Stimulated activated CD8-positive, alpha-beta memory T cell treated with anti-CD3 and anti-CD28 coated beads, Interleukin-4, amount 100 ng/mL, for 24 hours (primary cell): Measurements from ENCODE around the gene PDZD7.

ENCODE experiments used
- DNase-seq: peaks from one replicate; pipeline ENCODE4 v3.0.0-alpha.2; 2020; ENCODE audit warnings: low read depth

The PDZD7 gene

DNA sequence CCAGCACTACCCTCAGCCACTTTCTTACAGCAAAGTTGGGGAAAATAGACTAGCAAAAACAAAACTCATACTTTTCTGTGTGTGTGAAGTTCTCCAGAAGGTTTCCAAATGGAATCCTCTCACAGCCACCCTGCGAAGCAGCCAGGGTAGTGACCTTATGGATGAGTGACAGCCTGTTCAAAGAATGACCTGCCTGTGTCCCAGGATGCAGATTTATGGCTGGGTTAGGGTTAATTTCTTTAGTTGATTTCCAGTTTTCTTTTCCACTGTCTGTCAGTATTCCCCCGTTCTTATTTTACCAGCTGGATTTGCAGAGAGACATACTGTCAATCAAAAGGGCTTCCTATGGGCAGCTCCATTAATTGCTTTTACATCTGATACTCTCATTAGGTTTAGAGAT is 64.0 kb downstream of the PDZD7 start:
- DNase-seq = no peak

DNA sequence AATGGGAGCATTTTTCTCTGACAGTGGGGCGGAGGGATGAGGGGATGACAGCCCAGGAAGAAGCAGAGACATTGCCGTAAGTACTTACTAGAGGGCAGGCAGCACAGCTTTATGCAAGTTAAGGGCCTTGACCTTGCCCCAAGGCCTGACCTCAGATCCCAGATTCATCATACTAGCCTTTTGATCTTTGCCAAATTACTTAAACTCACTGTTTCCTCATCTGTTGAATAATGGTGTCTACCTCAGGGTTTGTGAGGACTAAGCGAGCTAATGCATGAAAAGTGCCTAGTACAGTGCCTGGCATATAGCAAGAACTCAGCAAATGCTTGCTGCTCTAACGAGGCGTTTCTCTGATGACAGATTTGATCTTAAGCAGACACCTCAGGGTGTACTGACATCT is 65.1 kb downstream of the PDZD7 start:
- no peak for DNase-seq

DNA sequence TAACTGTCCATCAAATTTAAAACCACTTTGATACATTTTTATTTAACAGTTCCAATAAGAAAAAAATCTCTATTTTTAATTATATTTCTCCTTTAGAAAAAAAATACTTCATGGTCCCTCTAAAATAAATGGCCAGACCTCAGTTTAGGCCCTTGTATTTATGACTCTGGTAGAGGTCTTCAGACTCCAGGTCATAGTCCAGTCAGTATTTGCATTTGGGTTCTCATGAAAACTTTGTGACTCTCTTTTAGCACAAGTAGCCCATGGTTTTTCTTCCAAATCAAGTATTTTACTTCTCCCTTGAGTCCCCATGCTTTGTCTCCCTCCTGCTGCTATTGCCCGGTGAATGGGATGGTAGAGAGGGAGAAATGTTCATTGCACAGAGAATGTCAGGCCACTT is 67.1 kb downstream of the PDZD7 start:
- DNase-seq = no peak

DNA sequence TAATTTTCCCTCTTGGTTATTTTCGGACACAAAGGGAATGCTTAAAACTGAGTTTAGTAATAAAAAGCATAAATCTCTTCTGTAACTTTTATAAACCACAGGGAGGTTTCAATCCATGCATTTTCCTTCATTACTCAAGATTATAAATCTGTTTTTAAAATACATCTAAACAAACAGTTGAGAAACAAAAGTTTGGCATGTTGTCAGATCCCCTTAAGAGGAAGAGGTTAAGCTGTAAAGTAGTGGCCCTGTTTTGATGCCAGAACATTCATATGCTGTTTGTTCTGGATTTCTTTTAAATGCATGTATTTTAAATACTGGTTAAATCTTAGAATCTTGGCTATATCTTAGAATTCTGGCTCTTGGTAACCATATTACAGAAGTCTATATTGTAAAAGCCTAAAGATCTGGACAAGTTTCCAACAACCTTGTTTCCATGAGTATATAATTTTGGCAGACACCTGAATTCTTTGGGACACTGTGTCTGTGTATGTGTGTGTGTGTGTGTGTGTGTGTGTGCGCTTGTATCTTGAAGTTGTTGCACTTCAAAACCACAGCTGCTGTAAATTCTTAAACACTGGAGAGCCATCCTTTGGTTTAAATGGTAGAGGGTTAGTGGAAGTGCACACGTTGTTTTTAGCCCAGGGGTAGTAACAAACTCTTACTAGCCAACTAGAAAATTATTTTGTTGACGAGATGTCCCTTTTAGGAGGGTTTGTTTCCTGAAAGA is 68.4 kb downstream of the PDZD7 start:
- DNase-seq = no peak

DNA sequence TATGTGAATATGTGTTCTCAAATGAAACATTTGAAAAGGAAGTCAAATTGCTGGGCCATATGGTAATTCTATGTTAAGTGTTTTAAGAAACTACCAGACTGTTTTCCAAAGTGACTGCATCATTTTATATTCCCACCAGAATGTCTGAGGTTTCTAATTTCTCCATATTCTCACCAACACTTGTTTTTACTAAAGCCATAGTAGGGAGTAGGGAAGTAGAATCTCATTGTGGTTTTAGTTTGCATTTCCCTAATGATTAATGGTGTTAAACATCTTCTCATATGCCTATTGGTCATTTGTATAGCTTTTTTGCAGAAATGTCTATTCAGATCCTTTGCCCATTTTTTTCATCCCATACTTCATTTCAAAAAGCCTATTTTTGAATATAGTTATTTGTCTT is 70.7 kb downstream of the PDZD7 start:
- DNase-seq = no peak
